WTC11 (cell line): Measurements from ENCODE around the gene CTSE.

ENCODE experiments used
- E2F4 ChIP-seq: sonication (generic); formaldehyde crosslinking; IDR thresholded peaks from 2 replicates; pipeline ENCODE4 v1.8.1; 2022; ENCODE audit warnings: low read depth, mild to moderate bottlenecking, moderate library complexity, missing genetic modification reagents, borderline replicate concordance
- FOXJ3 ChIP-seq: sonication (generic); formaldehyde crosslinking; IDR thresholded peaks from 2 replicates; pipeline ENCODE4 v1.9.0; 2021; ENCODE audit warnings: missing genetic modification reagents, mild to moderate bottlenecking, borderline replicate concordance

GRCh38 chr1:206010060-206010459, 13.6 kb downstream of the CTSE start:
- no peak for TF ChIP-seq E2F4 (CRISPR knock-in tag)
- TF ChIP-seq FOXJ3, result no peak
